Esophagus squamous epithelium (tissue), 4 donors: ENCODE results near the gene GGN.

Experiments
- CTCF ChIP-seq, 6 experiments: fragments of 450-650 bp in 4 of 6; fragments of 200-600 bp in 2 of 6; sonication (generic) in 2 of 6; IDR thresholded peaks; one replicate each; pipeline ENCODE4 v1.5.1; 2016 to 2019; ENCODE audit warnings: antibody characterized with exemption in 6 of 6, mild to moderate bottlenecking in 4 of 6, moderate library complexity in 4 of 6
- POLR2A ChIP-seq, 4 donors: fragments of 450-650 bp; IDR thresholded peaks; one replicate each; pipeline ENCODE4 v1.6.1; 2017; ENCODE audit warnings: antibody characterized with exemption in 4 of 4, mild to moderate bottlenecking in 4 of 4, moderate library complexity in 3 of 4

GRCh38 chr19:38355728-38356725 is 31.8 kb downstream of the GGN start:
- TF ChIP-seq CTCF (IDR thresholded peaks at IDR 0.05): no peak
- no peak for TF ChIP-seq POLR2A (IDR thresholded peaks at IDR 0.05)
